ENCODE results near the gene RNF225. TPM values are rescaled to one million over a fixed set of nuclear protein-coding genes. Genes with fewer than 3 reads are reported as not detected.

The RNF225 gene
- total RNA-seq, 1 donor from 2014 or later = not detected

DNA sequence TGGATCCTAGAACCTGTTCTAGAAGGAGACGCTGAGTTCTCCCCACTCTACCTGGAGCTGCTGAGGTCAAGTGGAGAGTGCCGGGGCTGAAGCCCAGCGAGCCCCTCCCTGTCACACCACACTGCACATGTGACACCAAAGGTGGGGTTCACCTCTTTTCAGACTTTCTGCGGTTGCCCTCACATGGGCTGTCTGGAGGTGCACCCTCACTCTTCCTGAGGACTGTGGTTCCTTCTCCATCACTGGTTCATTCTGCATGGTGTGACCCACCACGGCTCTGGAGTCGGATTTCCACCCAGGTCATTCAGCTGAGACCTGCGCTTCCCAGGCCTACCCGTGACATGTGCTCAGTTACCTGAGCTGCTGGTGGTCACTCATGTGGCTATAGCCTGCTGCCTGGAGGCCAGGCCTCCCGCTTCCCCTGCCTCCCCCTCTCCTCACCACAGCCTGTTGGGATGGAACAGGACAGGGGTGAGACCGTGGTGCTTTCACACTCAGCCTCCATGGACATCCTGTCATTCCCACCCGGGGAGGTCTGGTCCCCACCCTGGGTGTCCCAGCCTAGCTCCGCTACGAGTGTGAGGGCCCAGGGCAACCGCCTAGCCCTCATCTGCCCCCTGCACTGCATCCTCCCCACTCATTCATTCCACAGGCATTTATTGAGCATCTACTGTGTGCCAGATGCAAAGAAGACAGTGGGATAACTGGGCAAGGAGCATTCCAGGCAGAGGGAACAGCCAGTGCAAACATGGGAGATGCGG is 41.6 kb upstream of the RNF225 start:
- peaks cover 12% of the 10 kb centered on the region for H3K36me3 Mint-ChIP-seq (ENCODE audit: low read depth, unreplicated experiment)
- TF ChIP-seq, protein P1, sequence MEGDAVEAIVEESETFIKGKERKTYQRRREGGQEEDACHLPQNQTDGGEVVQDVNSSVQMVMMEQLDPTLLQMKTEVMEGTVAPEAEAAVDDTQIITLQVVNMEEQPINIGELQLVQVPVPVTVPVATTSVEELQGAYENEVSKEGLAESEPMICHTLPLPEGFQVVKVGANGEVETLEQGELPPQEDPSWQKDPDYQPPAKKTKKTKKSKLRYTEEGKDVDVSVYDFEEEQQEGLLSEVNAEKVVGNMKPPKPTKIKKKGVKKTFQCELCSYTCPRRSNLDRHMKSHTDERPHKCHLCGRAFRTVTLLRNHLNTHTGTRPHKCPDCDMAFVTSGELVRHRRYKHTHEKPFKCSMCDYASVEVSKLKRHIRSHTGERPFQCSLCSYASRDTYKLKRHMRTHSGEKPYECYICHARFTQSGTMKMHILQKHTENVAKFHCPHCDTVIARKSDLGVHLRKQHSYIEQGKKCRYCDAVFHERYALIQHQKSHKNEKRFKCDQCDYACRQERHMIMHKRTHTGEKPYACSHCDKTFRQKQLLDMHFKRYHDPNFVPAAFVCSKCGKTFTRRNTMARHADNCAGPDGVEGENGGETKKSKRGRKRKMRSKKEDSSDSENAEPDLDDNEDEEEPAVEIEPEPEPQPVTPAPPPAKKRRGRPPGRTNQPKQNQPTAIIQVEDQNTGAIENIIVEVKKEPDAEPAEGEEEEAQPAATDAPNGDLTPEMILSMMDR (IDR thresholded peaks at IDR 0.05; ENCODE audit: unreplicated experiment) = no peak
- H3K27ac Mint-ChIP-seq (ENCODE audit: unreplicated experiment) = no peak overlapping the region
- peaks cover 15% of the 10 kb centered on the region for H3K27me3 Mint-ChIP-seq (ENCODE audit: unreplicated experiment)
- H3K9me3 Mint-ChIP-seq (ENCODE audit: unreplicated experiment) = no peaks in the 10 kb centered on the region
- no peak for DNase-seq (ENCODE audit: low spot score)
- H3K4me1 Mint-ChIP-seq (ENCODE audit: unreplicated experiment) = peaks cover 4% of the 10 kb centered on the region
- no peak overlapping the region for H3K4me3 Mint-ChIP-seq (ENCODE audit: unreplicated experiment)

DNA sequence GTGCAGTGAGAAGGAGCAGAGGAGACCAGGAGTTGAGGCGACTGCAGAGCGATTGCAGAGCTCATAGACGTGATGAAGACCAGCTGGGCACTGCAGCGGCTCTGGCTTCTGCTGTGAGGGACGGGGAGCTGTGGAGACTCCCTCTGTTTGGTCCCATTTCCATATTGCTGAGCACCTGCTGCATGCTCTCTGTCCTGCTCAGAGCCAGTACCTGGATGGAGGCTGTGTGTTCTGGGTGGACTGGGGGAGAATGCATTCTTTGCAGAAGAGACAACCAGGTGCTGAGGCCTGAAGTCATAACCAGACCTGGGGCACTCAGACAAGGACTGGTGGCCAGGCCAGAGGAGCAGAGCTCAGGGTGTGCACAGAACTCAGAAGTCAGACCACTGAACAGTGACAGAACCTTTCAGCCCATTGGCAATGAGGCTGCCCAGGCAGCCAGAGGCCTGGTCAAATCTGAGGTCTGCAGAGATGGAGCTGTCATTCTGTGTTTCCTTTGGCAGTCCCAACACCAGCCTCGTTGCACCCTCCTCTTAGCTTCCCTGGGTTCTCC is 40.9 kb upstream of the RNF225 start:
- Mint-ChIP-seq H3K27me3 (ENCODE audit: unreplicated experiment) (peaks cover 17% of the 10 kb centered on the region), H3K4me1 (ENCODE audit: unreplicated experiment) (peaks cover 1% of the 10 kb centered on the region), H3K27ac (ENCODE audit: unreplicated experiment) (no peak overlapping the region), H3K9me3 (ENCODE audit: unreplicated experiment) (no peaks in the 10 kb centered on the region), H3K4me3 (ENCODE audit: unreplicated experiment) (no peak overlapping the region), H3K36me3 (ENCODE audit: low read depth, unreplicated experiment) (peaks cover 9% of the 10 kb centered on the region)
- DNase-seq (ENCODE audit: low spot score) = no peak
- TF ChIP-seq, protein P1 (IDR thresholded peaks at IDR 0.05; ENCODE audit: unreplicated experiment) = no peak

DNA sequence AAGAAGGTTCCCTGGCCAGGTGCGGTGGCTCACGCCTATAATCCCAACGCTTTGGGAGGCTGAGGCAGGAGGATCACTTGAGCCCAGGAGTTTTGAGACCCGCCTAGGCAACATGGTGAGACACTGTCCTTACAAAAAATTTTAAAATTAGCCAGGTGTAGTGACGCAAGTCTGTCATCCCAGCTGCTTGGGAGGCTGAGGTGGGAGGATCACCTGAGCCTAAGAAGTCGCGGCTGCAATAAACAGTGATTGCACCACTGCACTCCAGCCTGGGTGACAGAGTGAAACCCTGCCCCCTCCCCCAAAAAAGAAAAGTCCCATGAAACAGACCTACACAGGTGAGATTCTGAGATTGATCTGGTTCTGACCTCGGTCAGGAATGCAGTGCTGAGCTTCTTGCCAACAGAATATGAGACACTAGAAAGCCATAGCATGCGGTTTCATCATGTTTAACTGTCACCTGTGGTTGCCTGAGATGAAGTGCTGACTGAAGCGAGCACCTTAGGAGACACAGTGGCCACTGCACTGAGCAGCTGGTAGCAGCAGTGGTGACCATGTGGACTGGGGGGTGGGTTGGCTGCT is 40.1 kb upstream of the RNF225 start:
- no peak for DNase-seq (ENCODE audit: low spot score)
- Mint-ChIP-seq H3K9me3 (ENCODE audit: unreplicated experiment) (no peaks in the 10 kb centered on the region), H3K4me1 (ENCODE audit: unreplicated experiment) (no peaks in the 10 kb centered on the region), H3K27me3 (ENCODE audit: unreplicated experiment) (peaks cover 14% of the 10 kb centered on the region), H3K4me3 (ENCODE audit: unreplicated experiment) (peak overlapping the region; percentile 31), H3K27ac (ENCODE audit: unreplicated experiment) (peak overlapping the region; percentile 36), H3K36me3 (ENCODE audit: low read depth, unreplicated experiment) (peaks cover 10% of the 10 kb centered on the region)
- TF ChIP-seq, protein P1 (IDR thresholded peaks at IDR 0.05; ENCODE audit: unreplicated experiment) = no peak

DNA sequence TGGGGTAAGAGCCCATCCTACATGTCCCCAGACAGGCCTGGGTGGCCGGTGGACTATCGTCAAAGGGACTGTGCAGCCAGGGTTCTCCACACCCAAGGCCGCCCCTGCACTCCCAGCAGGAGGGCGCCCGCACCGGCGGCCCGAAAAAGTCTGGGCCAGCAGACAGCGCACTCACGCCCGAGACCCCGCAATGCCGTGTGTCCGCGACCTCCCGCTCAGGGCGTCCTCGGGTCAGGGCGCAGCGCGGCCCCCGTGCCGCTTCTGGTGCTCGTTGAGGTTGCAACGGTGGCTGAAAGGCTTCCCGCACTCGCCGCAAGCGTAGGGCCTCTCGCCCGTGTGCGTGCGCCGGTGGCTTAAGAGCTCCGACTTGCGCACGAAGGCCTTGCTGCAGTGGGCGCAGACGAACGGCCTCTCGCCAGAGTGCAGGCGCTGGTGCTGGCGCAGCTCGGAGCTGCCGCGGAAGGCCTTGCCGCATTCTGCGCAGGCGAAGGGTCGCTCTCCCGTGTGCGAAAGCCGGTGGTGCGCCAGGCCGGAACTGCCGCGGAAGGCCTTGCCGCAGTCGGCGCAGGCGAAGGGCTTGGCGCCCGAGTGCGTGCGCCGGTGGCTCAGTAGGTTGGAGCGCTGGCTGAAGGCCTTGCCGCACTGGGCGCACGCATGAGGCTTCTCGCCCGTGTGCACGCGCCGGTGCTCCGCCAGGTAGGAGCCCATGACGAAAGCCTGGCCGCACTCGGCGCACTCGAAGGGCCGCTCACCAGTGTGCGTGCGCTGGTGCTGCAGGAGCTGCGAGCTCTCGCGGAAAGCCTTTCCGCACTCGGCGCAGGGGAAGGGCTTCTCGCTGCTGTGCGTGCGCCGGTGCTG is 39.3 kb upstream of the RNF225 start:
- H3K9me3 Mint-ChIP-seq (ENCODE audit: unreplicated experiment) = no peaks in the 10 kb centered on the region
- DNase-seq (ENCODE audit: low spot score) = no peak
- no peak overlapping the region for H3K27ac Mint-ChIP-seq (ENCODE audit: unreplicated experiment)
- H3K4me1 Mint-ChIP-seq (ENCODE audit: unreplicated experiment) = no peaks in the 10 kb centered on the region
- H3K36me3 Mint-ChIP-seq (ENCODE audit: low read depth, unreplicated experiment) = peaks cover 10% of the 10 kb centered on the region
- TF ChIP-seq, protein P1 (IDR thresholded peaks at IDR 0.05; ENCODE audit: unreplicated experiment) = no peak
- H3K4me3 Mint-ChIP-seq (ENCODE audit: unreplicated experiment) = no peak overlapping the region
- peaks cover 14% of the 10 kb centered on the region for H3K27me3 Mint-ChIP-seq (ENCODE audit: unreplicated experiment)

Data from endothelial cell (in vitro differentiated cells).